Ramos (cell line): ENCODE measurements around the gene LIMCH1.

Experiments
- in situ Hi-C: fragments of 300-500 bp; cut with MboI; formaldehyde crosslinking; loops from one replicate; pipeline ENCODE4 v1.14.3; 2022; ENCODE audit warnings: low sequenced_read_pairs; ENCODE audit not compliant: unreplicated experiment

The LIMCH1 gene

DNA sequence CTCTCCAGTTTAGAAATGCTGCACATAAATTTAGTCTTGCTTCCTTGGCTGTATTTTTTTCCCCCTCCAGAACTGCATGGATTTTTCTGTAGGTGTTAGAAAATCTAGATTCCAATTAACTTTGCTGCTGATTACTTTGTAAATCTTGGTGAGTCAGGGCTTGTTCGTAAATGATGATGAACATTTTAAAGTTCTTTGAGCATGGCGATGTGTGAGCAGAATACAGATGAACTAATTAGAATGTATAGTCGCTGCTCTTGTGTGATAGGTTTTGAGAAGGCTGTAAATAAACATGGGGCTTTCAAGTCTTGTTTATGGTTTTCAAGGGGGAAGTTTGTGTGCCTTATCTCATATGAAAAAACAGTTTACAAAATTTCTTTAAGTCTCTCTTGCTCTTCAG is 23.3 kb downstream of the LIMCH1 start:
- in situ Hi-C loops, result no loop called here

DNA sequence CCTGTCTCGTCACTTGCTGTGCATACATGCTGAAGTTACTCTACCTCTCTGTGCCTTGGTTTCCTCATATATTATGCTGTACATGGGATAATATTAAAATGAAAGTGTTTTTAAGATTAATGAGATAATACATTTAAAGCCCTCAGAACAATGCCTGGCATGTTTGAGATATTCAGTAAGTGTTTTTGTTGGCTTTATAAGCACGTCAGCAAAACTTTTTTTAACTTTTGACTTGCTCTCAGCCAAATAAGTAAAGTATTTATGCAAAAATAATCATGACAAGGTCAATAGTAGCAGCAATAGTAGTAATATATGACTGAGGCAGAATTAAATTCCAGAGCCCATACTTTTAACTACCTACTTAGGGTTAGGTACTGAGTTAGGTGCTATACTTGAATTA is 29.2 kb downstream of the LIMCH1 start:
- in situ Hi-C loops, result no loop called here

DNA sequence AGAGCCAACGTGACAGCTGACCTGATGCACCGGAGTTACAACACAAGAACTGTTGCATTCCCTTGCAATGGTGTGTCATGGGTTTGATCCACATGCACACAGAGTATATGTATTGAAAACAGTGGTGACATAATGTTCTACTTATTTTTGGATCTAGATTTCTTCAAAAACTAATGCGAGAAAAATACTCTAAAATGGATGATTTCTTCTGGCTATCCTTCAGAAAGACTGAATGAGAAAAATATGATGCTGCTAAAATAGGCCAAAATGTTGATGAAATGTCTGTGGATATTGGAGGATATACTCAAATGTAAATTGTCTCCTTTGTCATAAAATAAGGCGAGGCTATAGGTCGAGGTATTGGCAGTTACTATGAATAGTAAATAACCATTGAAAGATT is 30.4 kb downstream of the LIMCH1 start:
- in situ Hi-C loops, result no loop called here

DNA sequence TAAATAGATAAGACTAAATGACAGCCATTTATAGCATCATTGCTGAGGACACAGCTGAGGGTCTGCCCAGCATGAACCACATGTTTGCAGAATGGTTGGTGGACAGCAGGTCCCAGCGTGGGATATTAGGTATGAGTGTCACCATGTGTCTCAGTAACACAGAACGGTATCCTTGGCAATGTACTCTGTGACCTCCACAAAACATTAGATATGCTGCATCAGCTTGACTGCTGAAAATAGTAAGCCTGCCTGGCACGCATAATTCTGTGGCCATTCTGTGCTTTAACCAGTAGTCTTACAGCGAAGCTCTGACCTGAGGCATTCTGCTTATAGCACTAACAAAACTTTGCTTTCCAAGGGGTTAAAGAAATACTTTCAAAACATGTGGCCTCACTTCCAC is 32.0 kb downstream of the LIMCH1 start:
- in situ Hi-C loops, result no loop called here

DNA sequence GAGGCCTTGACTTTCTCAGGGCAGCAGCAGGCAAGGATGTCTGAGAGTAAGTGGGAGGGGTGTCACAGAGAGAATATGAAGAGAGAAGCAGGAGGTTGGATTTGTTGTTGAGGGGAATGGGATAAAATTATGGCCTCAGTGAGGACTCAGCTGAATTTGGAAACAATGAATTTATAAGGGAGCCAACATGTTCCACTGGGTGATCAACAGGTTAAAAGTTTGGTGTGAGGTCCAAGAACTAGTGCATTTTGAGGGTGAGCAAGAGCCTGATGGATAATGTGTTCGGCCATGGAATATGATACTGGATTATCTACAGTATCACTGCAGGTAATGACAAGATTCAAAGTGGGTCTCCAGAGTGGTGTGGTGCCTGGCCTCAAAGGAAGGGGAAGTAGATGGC is 33.5 kb downstream of the LIMCH1 start:
- in situ Hi-C loops, result no loop called here

DNA sequence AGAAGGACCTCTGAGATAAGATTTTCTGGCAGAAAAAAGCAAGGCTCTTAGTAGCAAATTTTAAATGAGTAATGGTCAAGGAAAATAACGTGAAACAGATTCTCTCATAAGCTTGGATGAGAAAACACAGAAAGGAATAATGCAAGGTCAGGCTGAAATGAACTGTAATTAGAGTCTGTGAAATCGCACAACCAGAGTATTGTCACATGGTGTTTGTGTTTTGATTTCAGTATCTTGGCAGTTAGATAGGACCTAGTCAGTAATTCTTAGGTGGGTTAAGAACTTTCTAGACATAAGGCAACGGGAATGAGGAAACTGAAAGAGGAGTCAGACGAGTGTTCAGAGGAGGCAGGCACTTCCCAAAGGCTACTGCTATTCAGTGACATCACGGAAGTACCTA is 34.6 kb downstream of the LIMCH1 start:
- in situ Hi-C loops, result no loop called here

DNA sequence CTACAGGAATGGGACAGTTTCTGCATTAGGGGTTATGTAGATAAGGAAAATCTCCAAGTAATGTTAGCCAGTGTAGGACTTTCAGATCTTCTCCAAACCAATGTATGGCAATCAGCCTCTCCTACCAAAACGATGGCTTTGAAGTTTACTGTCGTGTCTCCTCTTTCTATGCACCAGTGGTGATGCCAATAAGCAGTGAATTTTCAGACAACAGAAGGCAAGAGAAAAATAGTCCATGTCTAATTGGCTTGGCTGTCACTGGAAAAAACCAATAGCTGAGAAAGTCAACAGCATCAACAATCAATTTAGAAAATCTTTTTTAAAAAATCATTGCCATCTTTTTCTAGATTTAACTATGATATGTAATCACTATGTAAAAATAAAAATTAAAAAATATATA is 35.0 kb downstream of the LIMCH1 start:
- in situ Hi-C loops, result no loop called here

DNA sequence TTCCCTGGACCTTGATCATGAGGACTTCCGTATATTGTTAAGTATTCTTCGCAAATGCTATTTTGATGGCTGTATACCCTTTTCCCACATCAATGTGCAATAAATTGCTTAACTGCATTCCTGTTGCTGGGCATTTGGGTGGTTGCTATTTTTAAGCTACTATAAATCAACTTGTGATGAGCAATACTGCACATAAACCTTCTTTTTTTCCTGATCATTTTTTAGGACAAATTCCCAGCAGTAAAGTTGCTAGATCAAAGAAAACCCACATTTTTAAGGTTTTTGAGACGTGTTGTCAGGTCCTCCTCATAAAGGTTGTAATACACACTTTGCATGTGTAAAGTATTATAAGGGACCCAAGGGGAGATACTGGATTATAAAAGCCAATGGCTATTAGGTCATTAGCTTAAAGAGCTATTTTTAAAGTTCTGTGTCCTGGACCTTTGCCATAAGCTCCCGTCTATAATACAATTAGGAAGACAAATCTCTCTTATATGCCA is 35.6 kb downstream of the LIMCH1 start:
- in situ Hi-C loops, result no loop called here

DNA sequence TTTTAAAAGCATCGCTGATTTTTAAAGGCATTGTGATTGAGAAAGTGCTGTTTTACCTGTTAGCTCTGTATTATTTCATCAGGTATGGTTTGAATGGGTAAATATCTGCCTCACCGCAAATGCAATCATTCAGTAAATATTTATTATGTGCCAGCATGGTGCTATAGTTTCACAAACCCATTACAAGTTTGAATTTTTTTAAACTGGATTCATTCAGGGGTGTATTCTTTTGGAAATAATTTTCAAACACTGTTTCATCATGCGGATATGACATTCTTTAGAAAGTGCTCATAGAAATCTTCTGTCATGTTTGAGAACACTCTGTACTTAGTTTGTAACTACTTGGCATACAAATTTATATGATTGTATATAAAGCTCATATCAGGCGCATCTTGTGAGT is 37.2 kb downstream of the LIMCH1 start:
- in situ Hi-C loops, result no loop called here

DNA sequence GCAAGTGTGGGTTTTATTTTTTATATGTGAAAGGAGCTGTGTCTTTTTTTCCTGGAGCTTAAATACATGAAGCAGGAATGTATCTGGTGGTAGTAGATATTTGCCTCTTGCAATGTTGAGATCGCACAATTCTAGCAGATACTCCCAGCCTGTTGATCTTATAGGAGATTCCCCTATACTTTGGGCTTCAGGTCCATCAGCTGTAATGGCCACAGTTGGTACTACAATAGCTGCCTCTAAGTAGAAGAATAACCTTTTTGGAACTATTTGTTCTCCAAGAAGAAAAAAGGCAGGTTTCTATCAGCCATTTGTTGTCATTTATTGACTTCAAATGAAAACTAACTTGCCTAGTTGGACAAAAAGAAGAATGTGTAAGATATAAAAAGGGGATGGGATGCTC is 37.7 kb downstream of the LIMCH1 start:
- in situ Hi-C loops, result no loop called here

DNA sequence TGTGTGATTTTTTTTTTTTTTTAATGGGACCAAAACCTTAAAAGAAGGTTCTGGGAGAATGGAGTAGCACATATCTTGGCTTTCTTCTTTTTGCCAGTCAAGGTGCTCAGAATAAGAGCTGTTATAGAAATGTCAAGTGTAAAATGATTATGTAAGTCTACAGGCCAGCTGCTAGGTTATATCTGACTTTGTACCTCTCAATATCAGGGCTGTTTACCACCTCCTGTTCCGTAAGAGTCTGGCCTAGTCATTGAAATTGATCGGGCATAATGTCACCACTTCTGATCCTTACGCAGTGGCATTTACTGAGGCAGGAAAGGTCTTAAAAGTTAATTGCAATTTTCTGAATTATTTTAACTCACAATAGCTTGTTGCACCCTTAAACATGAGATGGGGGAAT is 41.1 kb downstream of the LIMCH1 start:
- in situ Hi-C loops, result no loop called here

DNA sequence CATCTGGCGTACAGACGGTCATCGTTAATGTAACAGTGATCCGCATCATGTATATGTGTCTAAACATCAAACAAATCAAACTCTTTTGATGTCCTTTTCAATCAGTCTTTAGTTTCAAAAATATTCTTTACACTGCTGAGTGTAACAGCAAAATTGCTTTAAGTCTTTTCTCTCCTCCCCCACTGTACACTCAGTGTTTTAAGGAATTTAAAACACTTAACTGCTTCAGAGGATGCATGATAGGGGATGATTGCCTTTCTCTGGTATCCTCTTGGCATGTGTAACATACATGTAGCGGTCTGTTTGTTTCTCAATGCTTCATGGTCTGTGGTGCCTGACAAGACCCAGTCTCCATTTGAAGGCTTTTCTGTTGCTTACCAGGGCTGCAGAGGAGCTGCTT is 41.6 kb downstream of the LIMCH1 start:
- in situ Hi-C loops, result no loop called here

DNA sequence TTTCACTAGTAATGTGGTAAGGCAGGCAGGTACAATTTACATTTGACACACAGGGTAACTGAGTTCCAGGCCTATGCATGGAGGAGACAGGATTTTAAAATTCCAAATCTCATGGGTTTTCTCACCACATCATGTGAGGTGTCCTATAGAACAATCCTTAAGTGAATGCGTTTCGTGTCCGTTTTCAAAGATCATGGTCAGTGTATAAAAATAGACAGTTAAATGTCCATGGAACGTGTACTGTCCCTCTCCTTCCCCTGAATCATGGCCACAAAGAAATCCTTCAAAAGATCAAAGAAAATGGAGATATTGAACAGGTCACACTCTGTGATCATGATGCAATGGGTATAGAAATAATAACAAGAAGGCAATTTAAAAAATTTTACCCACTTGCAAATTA is 42.0 kb downstream of the LIMCH1 start:
- in situ Hi-C loops, result no loop called here

DNA sequence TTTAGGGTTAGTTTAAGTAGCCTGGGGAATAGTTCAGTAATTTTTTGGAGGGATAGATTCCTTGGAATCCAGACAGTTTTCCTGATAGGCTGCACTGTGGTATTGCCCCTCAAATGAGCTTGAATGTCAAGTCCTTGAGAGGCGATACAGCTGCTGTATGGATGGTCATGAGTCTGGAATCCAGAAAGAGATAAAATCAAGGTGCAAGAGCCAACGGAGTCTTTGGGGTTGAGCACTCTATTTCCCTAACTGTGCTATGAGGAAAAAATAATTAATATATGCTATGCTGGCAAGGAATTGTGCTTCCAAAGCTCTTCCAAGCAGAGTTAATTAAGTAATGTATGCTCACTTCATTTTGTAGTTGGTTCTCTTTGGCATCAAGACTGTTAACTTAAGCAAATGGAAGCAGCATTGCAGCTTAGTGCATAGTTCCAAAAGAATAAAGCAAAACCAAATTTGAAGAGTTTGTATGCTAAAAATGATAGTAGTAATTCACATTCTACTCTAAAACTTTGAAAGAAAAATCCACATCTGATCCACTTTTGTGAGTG is 48.8 kb downstream of the LIMCH1 start:
- in situ Hi-C loops, result no loop called here

DNA sequence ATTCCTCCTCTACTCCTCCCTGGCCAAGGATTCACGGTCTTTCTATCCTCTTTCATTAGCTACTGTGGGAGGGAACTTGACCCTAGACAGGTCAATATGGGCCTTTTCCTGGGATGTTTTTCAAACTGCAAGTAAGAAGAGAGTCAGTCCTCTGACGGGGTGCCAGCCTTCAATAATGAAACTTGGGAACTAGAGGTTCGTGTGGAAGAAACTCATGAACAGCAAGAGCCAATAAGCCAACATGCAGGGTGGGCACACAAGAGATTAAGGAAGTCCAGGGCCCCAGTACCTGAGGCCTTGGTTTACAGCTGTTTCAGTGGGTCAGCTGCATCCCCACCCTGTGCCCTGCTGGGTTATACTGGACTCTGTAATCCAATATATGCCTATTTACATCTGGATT is 49.3 kb downstream of the LIMCH1 start:
- in situ Hi-C loops, result no loop called here

DNA sequence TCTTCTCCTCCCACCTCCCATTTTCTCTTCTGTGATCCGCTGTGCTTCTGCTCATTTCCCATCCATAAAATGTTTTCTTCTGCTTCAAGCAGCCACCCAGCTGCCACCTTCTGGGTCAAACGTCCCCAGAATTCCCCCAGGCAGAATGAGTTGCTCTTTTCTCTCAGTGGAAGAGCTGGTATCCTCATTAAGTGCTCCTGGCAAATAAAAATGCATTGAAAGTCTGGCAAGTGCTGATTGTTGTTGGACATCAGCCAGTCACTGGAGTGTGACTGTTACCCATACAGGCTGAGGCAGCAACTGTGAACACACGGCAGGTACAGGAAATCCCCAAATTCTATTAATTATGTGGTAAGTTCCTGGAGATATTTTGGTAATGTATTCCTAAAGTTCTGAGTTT is 52.6 kb downstream of the LIMCH1 start:
- in situ Hi-C loops, result no loop called here

DNA sequence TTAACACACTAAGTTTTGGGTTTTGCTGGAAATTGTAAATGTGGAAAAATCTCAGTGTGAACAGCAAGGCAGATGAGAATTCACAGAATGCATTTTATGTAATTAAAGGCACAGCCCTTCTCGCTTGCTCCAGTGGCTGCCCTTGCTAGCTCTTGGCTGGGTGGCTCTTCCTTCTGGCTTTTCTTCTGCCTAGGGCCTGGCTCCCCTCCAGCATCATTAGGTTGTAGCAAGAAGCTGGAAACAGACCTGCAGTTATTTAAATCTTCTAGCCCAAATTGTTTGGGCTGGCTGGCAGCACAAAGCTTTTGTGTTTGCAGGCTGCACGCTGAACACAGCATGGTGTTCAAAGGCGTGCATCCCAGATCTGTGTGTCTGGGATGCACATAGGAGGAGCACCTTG is 56.5 kb downstream of the LIMCH1 start:
- in situ Hi-C loops, result no loop called here

DNA sequence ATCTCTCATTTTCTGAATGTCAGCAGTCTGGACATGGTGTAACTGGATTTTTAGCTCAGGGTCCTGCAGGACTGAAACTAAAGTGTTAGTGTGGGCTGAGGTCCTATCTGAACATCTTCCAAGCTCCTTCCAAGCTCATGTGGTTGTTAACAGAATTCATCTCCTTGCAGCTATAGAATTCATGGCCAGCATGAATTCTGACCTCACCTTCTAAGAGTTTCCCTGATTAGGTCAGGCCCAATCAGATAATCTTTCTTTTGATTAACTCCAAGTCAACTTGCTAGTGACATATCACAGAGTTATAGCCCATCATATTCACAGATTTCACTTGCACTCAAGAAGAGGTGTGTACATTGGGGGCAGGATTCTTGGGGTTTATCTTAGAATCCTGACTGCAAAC is 59.5 kb downstream of the LIMCH1 start:
- in situ Hi-C loops, result no loop called here

DNA sequence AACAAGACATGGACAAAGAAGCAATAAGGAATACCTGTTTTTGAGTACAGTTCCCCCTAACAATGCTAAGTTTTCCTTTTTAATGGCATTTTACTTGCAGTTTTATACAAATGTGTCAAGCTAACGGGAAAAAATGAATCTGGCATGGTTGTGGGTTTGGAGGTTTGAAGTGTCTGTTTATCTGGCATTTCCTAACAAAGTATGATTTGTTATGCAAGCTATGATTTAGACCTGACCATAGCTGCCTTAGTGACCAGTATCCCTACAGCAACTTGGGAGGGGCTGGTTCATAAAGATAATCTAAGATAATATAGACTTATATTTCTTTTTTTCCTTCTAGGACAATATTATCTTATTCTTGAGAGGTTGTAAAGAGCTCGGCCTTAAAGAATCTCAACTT is 60.6 kb downstream of the LIMCH1 start:
- in situ Hi-C loops, result no loop called here

DNA sequence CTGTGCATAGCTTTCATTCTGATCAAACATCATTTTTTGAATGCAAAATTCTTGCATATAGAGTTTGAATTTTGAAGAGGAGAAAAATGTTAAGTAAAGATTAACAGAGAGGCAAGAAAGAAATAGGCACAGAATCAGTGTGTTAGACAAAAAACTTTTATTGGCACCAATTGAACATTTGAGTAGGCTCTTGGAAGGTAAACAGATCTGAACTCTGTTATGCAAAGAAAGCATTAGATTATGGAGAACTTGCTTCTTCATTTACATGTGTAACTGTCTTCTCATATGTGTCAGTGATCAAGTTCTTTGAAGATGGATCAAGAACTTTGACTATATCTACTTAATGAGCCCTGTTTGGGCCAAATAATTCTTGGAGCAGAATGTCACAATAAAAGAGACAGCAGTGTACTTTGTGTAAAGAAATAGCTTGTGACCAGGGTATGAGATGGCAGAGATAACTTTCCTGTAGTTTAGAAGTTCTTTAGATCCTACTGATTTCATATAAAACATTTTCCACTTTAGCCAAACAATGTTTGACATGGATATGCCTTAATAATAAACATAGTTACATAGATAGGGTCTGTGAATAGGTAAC is 61.3 kb downstream of the LIMCH1 start:
- in situ Hi-C loops, result no loop called here

DNA sequence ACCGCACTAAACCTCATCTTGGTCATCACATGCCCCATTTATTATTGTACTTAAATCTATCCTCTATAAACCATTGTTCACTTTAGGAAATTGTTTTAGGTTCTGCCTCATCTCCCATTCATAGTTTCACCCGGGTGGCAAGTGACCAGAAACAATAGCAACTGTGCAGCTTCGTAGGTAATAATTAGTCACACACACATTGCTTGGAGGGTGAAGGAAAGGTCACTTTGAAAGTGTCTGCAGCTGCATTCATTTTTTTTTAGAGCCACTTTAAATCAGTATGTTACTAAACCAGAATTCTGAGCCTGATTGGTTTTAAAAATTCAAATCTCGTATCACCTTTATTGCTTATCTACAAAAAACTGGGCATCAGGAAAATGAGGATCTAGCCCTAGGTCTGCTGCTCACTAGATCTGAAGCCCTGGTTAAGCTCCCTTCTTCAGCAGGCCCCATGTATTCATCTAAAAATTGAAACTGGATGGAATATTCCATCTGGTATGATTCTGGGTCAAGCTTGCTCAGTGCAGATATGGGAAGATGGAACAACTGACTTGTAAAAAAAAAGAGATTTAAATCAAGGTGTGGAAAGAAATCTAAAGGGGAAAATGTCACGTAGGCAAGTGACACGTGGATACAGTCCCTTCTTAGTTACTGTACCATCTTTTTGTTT is 62.4 kb downstream of the LIMCH1 start:
- in situ Hi-C loops, result no loop called here

DNA sequence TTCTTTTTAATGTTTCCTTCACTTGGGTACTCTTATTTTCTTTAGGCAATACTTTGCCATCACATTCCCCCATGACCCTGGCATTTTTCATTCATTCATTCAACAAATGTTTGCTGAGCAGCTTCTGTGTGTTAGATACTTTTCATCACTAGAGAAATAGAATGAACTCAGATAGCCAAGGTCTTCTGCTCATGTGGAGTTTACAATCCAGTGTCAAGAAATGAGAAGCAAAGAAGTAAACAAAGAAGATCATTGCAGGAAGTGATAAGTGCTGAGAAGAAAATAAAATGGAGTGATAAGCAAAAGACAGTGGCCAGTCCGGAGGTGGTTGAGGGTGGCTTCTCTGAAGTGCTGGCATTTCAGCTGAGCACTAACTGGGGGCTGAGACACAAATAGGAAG is 63.1 kb downstream of the LIMCH1 start:
- in situ Hi-C loops, result no loop called here
